GM06990 (cell line): Measurements from ENCODE around the gene BICC1.

Experiments
- DNase-seq: peaks from one replicate; pipeline ENCODE4 v3.0.0-alpha.2; 2011; ENCODE audit not compliant: insufficient read length; ENCODE audit errors: extremely low read depth
- H3K27me3 ChIP-seq: replicated peaks from 2 replicates; pipeline ENCODE4 v1.6.0; 2011; ENCODE audit warnings: low read length; ENCODE audit not compliant: control insufficient read depth, insufficient read depth
- H3K36me3 ChIP-seq: 2 replicates; pipeline ENCODE4 v1.5.1; 2011; ENCODE audit warnings: low read length; ENCODE audit not compliant: control insufficient read depth, insufficient read depth
- H3K4me3 ChIP-seq: replicated peaks from 2 replicates; pipeline ENCODE4 v1.5.1; 2011; ENCODE audit warnings: low read depth, mild to moderate bottlenecking, control low read depth, low read length
- CTCF ChIP-seq: IDR thresholded peaks from 2 replicates; pipeline ENCODE4 v1.5.1; 2011; ENCODE audit warnings: low read length, control low read depth, mild to moderate bottlenecking, inconsistent platforms; ENCODE audit not compliant: insufficient read depth, poor library complexity, severe bottlenecking

The BICC1 gene

GRCh38 chr10:58647376-58648112, 134.9 kb downstream of the BICC1 start:
- Histone ChIP-seq H3K27me3 (no peaks in the 10 kb centered on the region), H3K4me3 (no peak overlapping the region), H3K36me3 (no peaks in the 10 kb centered on the region)
- DNase-seq, result no peak
- TF ChIP-seq CTCF, result no peak

- no peak for TF ChIP-seq CTCF
- DNase-seq, result no peak
- Histone ChIP-seq H3K36me3 (no peaks in the 10 kb centered on the region), H3K4me3 (no peak overlapping the region), H3K27me3 (no peaks in the 10 kb centered on the region)
Observed at GRCh38 chr10:58648131-58648530, 135.5 kb downstream of the BICC1 start.

GRCh38 chr10:58651040-58651439, 138.4 kb downstream of the BICC1 start:
- no peak for DNase-seq
- no peaks in the 10 kb centered on the region for H3K27me3 ChIP-seq
- no peak overlapping the region for H3K4me3 ChIP-seq
- no peaks in the 10 kb centered on the region for H3K36me3 ChIP-seq
- TF ChIP-seq CTCF, result no peak

GRCh38 chr10:58651742-58652141, 139.1 kb downstream of the BICC1 start:
- no peaks in the 10 kb centered on the region for H3K36me3 ChIP-seq
- H3K4me3 ChIP-seq, result no peak overlapping the region
- no peak for TF ChIP-seq CTCF
- no peaks in the 10 kb centered on the region for H3K27me3 ChIP-seq
- DNase-seq, result no peak

- Histone ChIP-seq H3K4me3 (no peak overlapping the region), H3K27me3 (no peaks in the 10 kb centered on the region), H3K36me3 (no peaks in the 10 kb centered on the region)
- DNase-seq, result no peak
- no peak for TF ChIP-seq CTCF
Observed at GRCh38 chr10:58653139-58653538, 140.5 kb downstream of the BICC1 start.
